D721Med (cell line): Measurements from ENCODE around the gene HUS1B.
A peak's percentile ranks its signal among the peaks of the same experiment; 100 is the strongest.

Experiments used
- DNase-seq: peaks from one replicate; pipeline ENCODE4 v3.0.0; 2011; ENCODE audit warnings: low spot score; ENCODE audit not compliant: insufficient read length
- FAIRE-seq: peaks from 2 replicates; lab custom pipeline; 2011; peaks lifted over from hg19 to GRCh38; lab: Jason Lieb, UNC
- CTCF ChIP-seq: IDR thresholded peaks from 2 replicates; pipeline ENCODE4 v1.5.1; 2012; ENCODE audit warnings: mild to moderate bottlenecking, control low read depth; ENCODE audit not compliant: insufficient read depth; ENCODE audit errors: missing control alignments

Gene HUS1B

GRCh38 chr6:626236-626635, 30.7 kb downstream of the HUS1B start:
- FAIRE-seq (no peak), DNase-seq (no peak)
- TF ChIP-seq CTCF: no peak

- DNase-seq (no peak), FAIRE-seq (no peak)
- peak; percentile 17 for TF ChIP-seq CTCF
These were observed 31.9 kb downstream of the HUS1B start for GRCh38 chr6:624979-625378.

- FAIRE-seq (no peak), DNase-seq (no peak)
- no peak for TF ChIP-seq CTCF
These were observed 34.4 kb downstream of the HUS1B start for GRCh38 chr6:622462-622861.

GRCh38 chr6:621931-622330, 35.0 kb downstream of the HUS1B start:
- TF ChIP-seq CTCF: no peak
- no peak for DNase-seq
- FAIRE-seq: no peak

- no peak for DNase-seq
These were observed 36.0 kb downstream of the HUS1B start for GRCh38 chr6:620950-621349.

GRCh38 chr6:620166-620565, 36.7 kb downstream of the HUS1B start:
- TF ChIP-seq CTCF: no peak
- FAIRE-seq (no peak), DNase-seq (no peak)

More at GRCh38 chr6:620950-621349, 36.0 kb downstream of the HUS1B start:
- TF ChIP-seq CTCF: no peak
- FAIRE-seq: no peak

GRCh38 chr6:617456-618100, 39.3 kb downstream of the HUS1B start:
- TF ChIP-seq CTCF: no peak
- no peak for DNase-seq
- no peak for FAIRE-seq
